ENCODE data around the gene RNF40. TPM values are rescaled to one million over a fixed set of nuclear protein-coding genes. Genes with fewer than 3 reads are reported as not detected.

The RNF40 gene
- total RNA-seq, 4 donors from 2014 or later: 55.3 to 105 (median 77.8) TPM

GRCh38 chr16:30777591-30778297 is 15.6 kb downstream of the RNF40 start:
- Histone ChIP-seq H3K27me3 (no peaks in the 10 kb centered on the region), H3K9me3 (no peaks in the 10 kb centered on the region), H3K27ac (no peak overlapping the region), H3K36me3 (peaks cover 0 to 11% (median 0%) of the 10 kb centered on the region in 4 donors), H3K4me1 (peaks cover 0 to 27% (median 20%) of the 10 kb centered on the region in 4 donors), H3K4me3 (no peak overlapping the region)
- no peak for TF ChIP-seq CTCF (IDR thresholded peaks at IDR 0.05)
- no peak for TF ChIP-seq POLR2A (IDR thresholded peaks at IDR 0.05)
- TF ChIP-seq POLR2AphosphoS5 (IDR thresholded peaks at IDR 0.05): no peak
- TF ChIP-seq EP300 (IDR thresholded peaks at IDR 0.05; ENCODE audit: low read depth): no peak
- in situ Hi-C loops (cut with MboI; ENCODE audit: low pct_ligation_motif_present in 1 of 4, low pct_unique_long_range_greater_than_20kb in 1 of 4, low sequenced_read_pairs in 3 of 4) (no loop called here), intact Hi-C loops (cut with DNase I; ENCODE audit: low total_unique reads) (no loop called here)
- no peak for DNase-seq
- 83% methylated on average over 5 of the region's 7 CpGs; no CpG with 5 or more reads in 1 of the 2 donors for WGBS, 2 donors (ENCODE audit: low coverage in 1 of 2)

GRCh38 chr16:30778549-30779244 is 16.6 kb downstream of the RNF40 start:
- in situ Hi-C loops (cut with MboI; ENCODE audit: low pct_ligation_motif_present in 1 of 4, low pct_unique_long_range_greater_than_20kb in 1 of 4, low sequenced_read_pairs in 3 of 4) (no loop called here), intact Hi-C loops (cut with DNase I; ENCODE audit: low total_unique reads) (no loop called here)
- no peak for DNase-seq
- no peaks in the 10 kb centered on the region for H3K27me3 ChIP-seq
- TF ChIP-seq POLR2A (IDR thresholded peaks at IDR 0.05): peak; percentile 11
- no peak for TF ChIP-seq POLR2AphosphoS5 (IDR thresholded peaks at IDR 0.05)
- TF ChIP-seq CTCF (IDR thresholded peaks at IDR 0.05): no peak
- no peak for TF ChIP-seq EP300 (IDR thresholded peaks at IDR 0.05; ENCODE audit: low read depth)
- no peaks in the 10 kb centered on the region for H3K9me3 ChIP-seq
- H3K27ac ChIP-seq: no peak overlapping the region
- H3K4me1 ChIP-seq: peaks cover 0 to 27% (median 20%) of the 10 kb centered on the region in 4 donors
- H3K4me3 ChIP-seq: no peak overlapping the region
- 80 to 84% methylated on average over 1 to 14 of the region's 14 CpGs for WGBS, 2 donors (ENCODE audit: low coverage in 1 of 2)
- H3K36me3 ChIP-seq: peaks cover 0 to 18% (median 0%) of the 10 kb centered on the region in 4 donors

GRCh38 chr16:30779596-30779995 is 17.5 kb downstream of the RNF40 start:
- in situ Hi-C loops (cut with MboI; ENCODE audit: low pct_ligation_motif_present in 1 of 4, low pct_unique_long_range_greater_than_20kb in 1 of 4, low sequenced_read_pairs in 3 of 4): no loop called here
- no peaks in the 10 kb centered on the region for H3K27me3 ChIP-seq
- TF ChIP-seq POLR2AphosphoS5 (IDR thresholded peaks at IDR 0.05) (no peak), EP300 (IDR thresholded peaks at IDR 0.05; ENCODE audit: low read depth) (no peak), POLR2A (IDR thresholded peaks at IDR 0.05) (no peak), CTCF (IDR thresholded peaks at IDR 0.05) (no peak)
- H3K36me3 ChIP-seq: peaks cover 0 to 18% (median 0%) of the 10 kb centered on the region in 4 donors
- no peak overlapping the region for H3K27ac ChIP-seq
- peaks cover 0 to 25% (median 19%) of the 10 kb centered on the region in 4 donors for H3K4me1 ChIP-seq
- intact Hi-C loops (cut with DNase I; ENCODE audit: low total_unique reads): no loop called here
- no peaks in the 10 kb centered on the region for H3K9me3 ChIP-seq
- WGBS, 2 donors (ENCODE audit: low coverage in 1 of 2): 86% methylated on average over 6 of the region's 6 CpGs; no CpG with 5 or more reads in 1 of the 2 donors
- no peak overlapping the region for H3K4me3 ChIP-seq
- no peak for DNase-seq

GRCh38 chr16:30780021-30780420 is 17.9 kb downstream of the RNF40 start:
- no peaks in the 10 kb centered on the region for H3K27me3 ChIP-seq
- in situ Hi-C loops (cut with MboI; ENCODE audit: low pct_ligation_motif_present in 1 of 4, low pct_unique_long_range_greater_than_20kb in 1 of 4, low sequenced_read_pairs in 3 of 4): no loop called here
- H3K9me3 ChIP-seq: no peaks in the 10 kb centered on the region
- TF ChIP-seq POLR2A (IDR thresholded peaks at IDR 0.05): no peak
- no peak for TF ChIP-seq CTCF (IDR thresholded peaks at IDR 0.05)
- TF ChIP-seq POLR2AphosphoS5 (IDR thresholded peaks at IDR 0.05): peak in 1 of 3 donors; percentile 8
- no peak overlapping the region for H3K27ac ChIP-seq
- no peak for DNase-seq
- intact Hi-C loops (cut with DNase I; ENCODE audit: low total_unique reads): no loop called here
- H3K36me3 ChIP-seq: peaks cover 0 to 18% (median 0%) of the 10 kb centered on the region in 4 donors
- H3K4me3 ChIP-seq: no peak overlapping the region
- H3K4me1 ChIP-seq: peaks cover 0 to 21% (median 15%) of the 10 kb centered on the region in 4 donors
- 89% methylated on average over 3 of the region's 3 CpGs; no CpG with 5 or more reads in 1 of the 2 donors for WGBS, 2 donors (ENCODE audit: low coverage in 1 of 2)

All from transverse colon (tissue), 4 donors.